ENCODE measurements around the gene MLPH.

MLPH gene

DNA sequence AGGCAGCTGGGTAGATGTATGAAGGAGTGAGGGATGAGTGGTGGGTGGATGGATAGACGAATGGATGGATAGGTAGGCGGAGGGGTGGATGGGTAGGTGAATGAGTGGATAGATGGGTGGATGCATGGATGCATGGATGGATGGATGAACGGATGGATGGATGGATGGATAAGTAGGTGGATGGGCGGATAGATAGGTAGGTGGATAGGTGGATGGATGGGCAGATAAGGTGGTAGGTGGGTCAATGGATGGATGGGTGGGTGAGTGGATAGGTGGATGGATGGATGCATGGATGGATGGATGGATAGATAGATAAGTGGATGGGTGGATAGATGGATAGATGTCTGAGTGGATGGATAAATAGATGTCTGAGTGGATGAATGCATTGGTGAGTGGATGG is 30.1 kb downstream of the MLPH start:
- no peak for DNase-seq (ENCODE audit: extremely low read depth in 1 of 2, low read depth in 1 of 2)

DNA sequence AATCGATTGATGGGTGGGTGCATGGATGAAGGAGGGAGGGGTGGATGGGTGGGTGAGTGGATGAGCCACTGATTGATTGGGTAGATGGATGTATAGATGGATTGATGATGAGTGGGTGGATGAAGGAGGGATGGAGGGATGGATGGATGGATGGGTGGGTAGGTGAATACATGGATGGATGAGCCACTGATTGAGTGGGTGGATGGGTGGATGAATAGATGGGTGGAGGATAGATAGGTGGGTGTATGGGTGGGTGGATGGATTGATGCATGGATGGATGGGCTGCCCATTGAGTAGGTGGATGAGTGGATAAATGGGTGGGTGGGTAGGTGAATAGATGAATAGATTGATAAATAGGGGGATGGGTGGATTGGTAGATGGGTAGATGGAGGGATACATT is 30.9 kb downstream of the MLPH start:
- no peak for DNase-seq (ENCODE audit: extremely low read depth in 1 of 2, low read depth in 1 of 2)

DNA sequence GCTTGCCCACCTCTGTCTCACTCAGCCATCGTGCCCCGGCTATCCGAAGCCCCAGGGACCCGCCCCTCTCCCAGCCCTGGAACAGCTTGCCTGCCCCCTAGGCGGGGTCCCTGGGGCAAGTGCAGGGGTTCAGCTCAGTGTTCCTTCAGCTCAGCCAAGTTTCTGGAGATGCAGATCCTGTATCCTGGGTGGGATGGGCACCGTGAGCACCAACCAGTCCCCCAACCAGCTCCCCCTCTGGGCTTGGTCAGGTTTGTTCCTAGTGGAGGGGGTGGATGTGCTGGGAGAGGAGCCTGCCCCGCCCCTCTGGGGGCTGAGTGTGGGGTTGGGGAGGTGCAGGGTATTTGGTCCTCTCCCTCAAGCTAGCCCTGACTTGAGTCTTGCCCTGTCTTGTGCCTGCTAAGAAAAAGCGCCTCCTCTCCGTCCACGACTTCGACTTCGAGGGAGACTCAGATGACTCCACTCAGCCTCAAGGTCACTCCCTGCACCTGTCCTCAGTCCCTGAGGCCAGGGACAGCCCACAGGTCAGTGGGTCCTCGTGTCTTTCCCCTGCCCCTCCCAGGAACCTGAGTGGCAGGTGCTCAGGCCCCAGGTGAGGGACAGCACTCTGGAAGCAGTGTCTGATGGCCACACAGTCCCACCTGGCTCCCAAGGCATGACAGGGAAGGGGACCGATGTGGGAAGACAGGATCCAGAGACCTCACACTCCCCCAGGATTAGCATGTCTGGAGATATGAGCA is 32.6 kb downstream of the MLPH start:
- DNase-seq (ENCODE audit: extremely low read depth in 1 of 2, low read depth in 1 of 2), result no peak

DNA sequence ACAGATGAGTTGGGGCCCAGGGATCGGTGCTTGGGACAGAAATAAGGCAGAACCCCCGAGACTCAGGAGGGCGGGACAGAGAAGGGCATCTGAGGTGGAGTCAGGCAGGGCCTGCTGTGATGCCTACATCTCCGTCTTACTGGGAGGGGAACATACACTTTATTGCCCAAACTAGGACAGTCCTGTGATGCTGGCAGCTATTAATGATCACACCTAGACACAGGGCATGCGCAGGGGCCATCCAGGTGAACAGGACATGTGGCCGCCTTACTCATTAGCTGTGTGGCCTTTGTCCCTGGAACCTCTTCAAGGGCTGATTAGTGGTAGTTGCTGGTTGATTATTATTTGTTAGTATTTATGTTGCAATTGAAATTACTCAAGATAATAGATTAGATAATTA is 33.2 kb downstream of the MLPH start:
- DNase-seq (ENCODE audit: extremely low read depth in 1 of 2, low read depth in 1 of 2), result no peak

GRCh38 chr2:237524631-237525030 is 37.6 kb downstream of the MLPH start:
- no peak for DNase-seq (ENCODE audit: extremely low read depth in 1 of 2, low read depth in 1 of 2)

GRCh38 chr2:237525559-237526157 is 38.6 kb downstream of the MLPH start:
- no peak for DNase-seq (ENCODE audit: extremely low read depth in 1 of 2, low read depth in 1 of 2)

DNA sequence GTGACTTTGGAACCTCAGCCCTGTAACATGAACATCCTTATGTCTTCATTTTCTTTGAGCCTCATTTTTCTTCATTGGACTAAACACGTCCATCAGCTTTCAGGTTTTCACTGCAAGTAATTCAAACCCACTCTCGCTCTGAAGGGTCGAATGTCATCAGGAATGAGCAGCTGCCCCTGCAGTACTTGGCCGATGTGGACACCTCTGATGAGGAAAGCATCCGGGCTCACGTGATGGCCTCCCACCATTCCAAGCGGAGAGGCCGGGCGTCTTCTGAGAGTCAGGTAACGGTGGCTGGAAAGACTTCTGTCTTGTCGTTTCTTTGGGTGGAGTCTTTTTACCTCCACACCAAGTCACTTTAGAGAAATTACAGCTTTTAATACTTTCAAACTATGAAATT is 40.2 kb downstream of the MLPH start:
- DNase-seq (ENCODE audit: extremely low read depth in 1 of 2, low read depth in 1 of 2), result no peak

DNA sequence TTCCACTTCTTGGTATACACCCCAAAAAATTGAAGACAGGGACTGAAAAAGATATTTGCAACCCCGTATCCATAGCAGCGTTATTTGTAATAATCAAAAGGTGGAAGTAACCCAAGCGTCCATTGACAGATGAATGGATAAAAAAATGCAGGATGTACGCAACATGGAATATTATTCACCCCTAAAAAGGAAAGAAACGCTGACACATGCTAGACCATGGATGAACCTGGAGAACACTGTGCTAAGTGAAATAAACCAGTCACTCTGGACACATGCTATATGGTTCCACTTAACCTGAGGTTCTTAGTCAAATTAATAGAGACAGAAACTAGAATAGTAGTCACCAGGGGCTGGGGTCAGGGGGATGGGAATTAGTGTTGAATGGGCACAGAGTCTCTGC is 40.7 kb downstream of the MLPH start:
- DNase-seq (ENCODE audit: extremely low read depth in 1 of 2, low read depth in 1 of 2), result no peak

- no peak for DNase-seq (ENCODE audit: extremely low read depth in 1 of 2, low read depth in 1 of 2)
These were observed 42.7 kb downstream of the MLPH start for GRCh38 chr2:237529452-237530402.

DNA sequence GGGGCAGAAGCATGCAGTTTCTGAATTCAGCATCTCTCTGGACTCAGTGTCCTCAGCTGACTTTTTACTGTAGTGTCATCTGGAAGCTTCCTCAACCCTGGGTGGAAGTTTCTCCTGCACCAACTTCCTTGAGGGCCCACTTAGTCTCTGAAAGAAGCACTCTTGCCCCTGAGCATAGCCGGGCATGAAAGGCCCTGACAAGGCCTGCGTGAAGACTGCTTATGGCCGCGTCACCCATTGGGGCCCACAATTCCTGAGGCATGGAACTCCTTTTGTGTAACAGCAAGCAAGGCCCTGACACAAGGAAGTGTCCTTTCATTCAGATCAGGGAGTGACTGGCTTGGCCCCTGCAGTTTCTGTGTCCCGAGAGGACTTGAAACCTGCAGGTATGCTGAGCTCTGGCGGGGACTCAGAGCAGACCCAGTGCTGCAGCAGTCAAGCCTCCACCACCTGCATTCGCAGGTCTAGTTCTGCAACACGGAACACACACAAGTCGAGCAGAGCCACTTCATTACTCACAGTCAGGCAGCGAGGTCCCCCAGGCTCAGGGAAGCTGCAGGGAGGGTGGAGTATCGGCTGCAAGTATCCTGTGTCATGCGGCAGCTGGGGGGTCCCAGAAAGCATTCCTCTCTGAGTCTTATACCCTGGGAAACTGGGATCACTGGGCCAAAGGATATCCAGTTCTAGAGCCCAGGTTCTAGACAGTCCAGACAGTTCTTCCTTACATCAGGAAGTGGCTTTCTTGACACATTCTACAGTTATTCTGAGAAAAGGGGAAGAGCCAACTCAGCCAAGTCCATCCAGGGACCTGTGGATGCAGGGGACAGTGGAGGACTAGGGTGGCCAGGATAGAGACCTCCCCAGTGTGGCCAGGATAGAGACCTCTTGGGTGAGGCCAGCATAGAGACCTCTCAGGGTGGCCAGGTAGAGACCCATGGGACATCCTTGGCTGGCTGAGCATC is 43.7 kb downstream of the MLPH start:
- no peak for DNase-seq (ENCODE audit: extremely low read depth in 1 of 2, low read depth in 1 of 2)

DNA sequence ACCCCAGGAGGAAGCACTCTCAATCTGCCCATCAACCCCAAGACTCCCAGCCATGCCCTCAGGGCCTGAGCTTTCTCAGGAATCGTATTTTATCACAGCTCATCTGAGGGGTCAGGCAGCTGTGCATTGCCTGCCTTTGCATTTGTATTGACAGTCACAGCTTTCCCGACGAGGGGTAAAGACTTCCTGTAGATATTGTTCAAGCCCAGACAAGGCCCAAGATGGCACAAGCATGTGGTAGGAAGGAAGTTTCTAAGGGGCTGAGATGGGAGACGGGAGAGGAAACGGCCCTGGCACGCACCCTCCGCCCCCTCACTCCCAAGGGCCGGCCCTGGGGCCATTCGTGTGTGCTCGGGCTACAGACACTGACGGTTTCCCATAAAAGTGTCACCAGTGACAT is 45.1 kb downstream of the MLPH start:
- DNase-seq (ENCODE audit: extremely low read depth in 1 of 2, low read depth in 1 of 2), result no peak

GRCh38 chr2:237533668-237534161 is 46.7 kb downstream of the MLPH start:
- DNase-seq (ENCODE audit: extremely low read depth in 1 of 2, low read depth in 1 of 2), result no peak

- no peak for DNase-seq (ENCODE audit: extremely low read depth in 1 of 2, low read depth in 1 of 2)
These were observed 47.3 kb downstream of the MLPH start for GRCh38 chr2:237534380-237534779.

- DNase-seq (ENCODE audit: extremely low read depth in 1 of 2, low read depth in 1 of 2), result no peak
These were observed 48.5 kb downstream of the MLPH start for GRCh38 chr2:237535385-237536082.

GRCh38 chr2:237536083-237536415 is 49.0 kb downstream of the MLPH start:
- DNase-seq (ENCODE audit: extremely low read depth in 1 of 2, low read depth in 1 of 2), result no peak

GRCh38 chr2:237536617-237537016 is 49.6 kb downstream of the MLPH start:
- no peak for DNase-seq (ENCODE audit: extremely low read depth in 1 of 2, low read depth in 1 of 2)

GRCh38 chr2:237538001-237538720 is 51.1 kb downstream of the MLPH start:
- DNase-seq (ENCODE audit: extremely low read depth in 1 of 2, low read depth in 1 of 2), result no peak

GRCh38 chr2:237538901-237539300 is 51.9 kb downstream of the MLPH start:
- DNase-seq (ENCODE audit: extremely low read depth in 1 of 2, low read depth in 1 of 2), result no peak

GRCh38 chr2:237539681-237540080 is 52.6 kb downstream of the MLPH start:
- DNase-seq (ENCODE audit: extremely low read depth in 1 of 2, low read depth in 1 of 2), result no peak
